ENCODE results near the gene DEK.

DEK gene

GRCh38 chr6:18265787-18266522 lies 1.6 kb upstream of the DEK start:
- no peak for DNase-seq

- no peak for DNase-seq
Observed at GRCh38 chr6:18264923-18265377, 620 bp upstream of the DEK start.

GRCh38 chr6:18263418-18264218 lies 712 bp downstream of the DEK start:
- peak; percentile 19 for DNase-seq

GRCh38 chr6:18262702-18263417 lies 1.5 kb downstream of the DEK start:
- peak; percentile 54 for DNase-seq

- DNase-seq = no peak
Observed at GRCh38 chr6:18261877-18262276, 2.5 kb downstream of the DEK start.

DNA sequence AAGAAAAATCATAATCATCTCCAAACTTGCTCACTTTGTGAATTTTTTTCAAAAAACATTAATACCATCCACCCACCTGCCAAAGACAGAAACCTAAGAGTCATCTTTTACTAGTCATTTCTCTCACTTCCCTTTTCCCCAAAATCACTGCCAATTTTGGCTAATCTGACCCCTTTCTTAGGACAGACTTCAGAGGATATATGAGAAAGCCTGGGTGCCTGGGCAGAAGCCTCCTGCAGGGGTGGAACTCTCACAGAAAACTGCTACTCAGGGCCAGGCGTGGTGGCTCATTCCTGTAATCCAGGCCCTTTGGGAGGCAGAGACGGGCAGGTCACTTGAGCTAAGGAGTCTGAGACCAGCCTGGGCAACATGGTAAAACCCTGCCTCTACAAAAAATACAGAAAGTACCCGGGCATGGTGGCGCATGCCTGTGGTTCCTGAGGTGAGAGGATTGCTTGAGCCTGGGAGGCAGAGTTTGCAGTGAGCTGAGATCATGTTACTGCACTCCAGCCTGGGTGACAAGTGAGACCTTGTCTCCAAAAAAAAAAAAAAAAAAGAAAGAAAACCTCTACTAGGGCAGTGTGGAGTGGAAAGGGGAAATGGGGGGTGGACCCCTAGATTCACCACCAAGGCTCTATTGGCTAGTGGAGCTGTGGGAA lies 3.8 kb downstream of the DEK start:
- DNase-seq = peak; percentile 25

DNA sequence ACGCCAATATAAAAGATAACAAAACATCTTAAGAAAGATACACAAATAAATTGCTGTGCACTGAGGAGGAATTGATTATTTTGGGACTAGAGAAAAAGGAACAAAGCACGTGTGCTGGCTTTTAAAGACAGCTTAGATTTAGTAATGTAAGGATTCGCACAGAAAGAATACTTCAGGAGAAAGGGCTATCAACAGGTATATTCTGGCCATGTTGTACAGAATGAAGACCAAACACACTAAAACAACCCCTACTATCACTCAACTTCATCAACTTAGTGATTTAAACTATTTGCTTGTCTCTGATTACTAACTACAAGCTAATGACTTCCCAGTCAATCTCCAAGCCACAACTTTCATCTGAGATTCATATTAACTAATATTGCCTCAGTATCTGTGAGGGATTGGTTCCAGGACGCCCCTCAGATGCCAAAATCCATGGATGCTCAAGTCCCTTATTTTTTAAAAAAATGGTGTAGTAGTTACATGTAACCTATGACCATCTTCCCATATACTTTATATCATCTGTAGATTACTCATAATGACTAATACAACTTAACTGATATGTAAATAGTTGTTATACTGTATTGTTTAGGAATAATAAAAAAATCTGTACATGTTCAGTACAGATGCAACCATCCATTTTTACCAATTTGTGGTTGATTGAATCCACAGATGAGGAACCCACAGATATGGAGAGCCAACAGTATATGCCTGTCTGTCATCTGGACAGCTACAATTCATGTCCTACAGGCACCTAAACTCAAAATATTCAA lies 4.5 kb downstream of the DEK start:
- DNase-seq = no peak

- no peak for DNase-seq
Observed at GRCh38 chr6:18254793-18255192, 9.5 kb downstream of the DEK start.

DNA sequence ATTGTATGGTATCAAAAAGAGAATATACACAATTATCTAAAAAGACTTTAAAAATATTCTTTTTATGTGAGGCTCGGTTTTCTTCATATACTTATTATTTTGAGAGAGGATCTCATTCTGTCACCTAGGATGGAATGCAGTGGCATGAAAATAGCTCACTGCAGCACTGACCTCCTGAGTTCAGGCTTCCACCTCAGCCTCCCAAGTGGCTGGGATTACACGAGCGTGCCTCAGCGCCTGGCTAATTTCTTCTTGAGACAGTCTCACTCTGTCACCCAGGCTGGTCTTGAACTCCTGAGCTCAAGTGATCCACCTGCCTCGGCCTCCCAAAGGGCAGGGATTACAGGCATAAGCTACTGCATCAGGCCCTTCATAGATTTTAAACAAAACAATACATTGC lies 10.7 kb downstream of the DEK start:
- no peak for DNase-seq

- no peak for DNase-seq
Observed at GRCh38 chr6:18249271-18249670, 15.1 kb downstream of the DEK start.

DNA sequence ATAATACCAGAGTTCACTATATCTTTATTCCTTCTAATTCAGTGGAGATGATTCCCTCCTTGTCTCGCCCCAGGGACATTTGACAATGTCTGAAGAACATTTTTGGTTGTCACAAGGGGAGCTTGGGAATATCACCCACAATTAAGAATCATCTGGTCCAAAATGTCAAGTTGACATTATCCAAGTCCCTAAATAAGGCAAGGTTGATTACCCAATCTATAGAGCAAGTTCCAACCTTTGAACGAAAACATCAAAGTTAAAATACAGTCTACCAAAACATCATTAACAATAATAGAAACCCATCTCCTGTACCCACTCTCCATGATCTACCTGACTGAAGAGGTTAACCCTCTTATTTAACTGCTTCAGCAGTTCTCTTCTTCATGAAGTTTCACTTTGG lies 15.6 kb downstream of the DEK start:
- DNase-seq = no peak

DNA sequence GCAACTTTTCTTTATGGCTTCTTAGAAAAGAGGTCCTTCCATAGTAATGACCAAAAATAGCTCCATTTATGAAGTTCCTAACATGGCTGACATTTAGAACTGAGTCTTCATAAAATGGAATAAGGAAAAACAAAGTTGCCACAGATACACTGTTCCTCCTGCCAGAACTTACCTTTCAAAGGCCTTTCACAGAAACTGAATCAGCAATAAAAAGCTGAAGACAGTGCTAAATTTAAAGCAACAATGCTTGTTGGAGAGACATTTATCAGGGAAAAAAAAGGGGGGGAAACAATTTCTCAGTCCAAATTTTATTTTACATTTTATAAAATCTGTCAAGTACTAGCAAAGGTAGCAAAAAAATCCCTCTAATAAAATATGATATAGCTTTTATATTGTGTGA lies 17.3 kb downstream of the DEK start:
- no peak for DNase-seq

DNA sequence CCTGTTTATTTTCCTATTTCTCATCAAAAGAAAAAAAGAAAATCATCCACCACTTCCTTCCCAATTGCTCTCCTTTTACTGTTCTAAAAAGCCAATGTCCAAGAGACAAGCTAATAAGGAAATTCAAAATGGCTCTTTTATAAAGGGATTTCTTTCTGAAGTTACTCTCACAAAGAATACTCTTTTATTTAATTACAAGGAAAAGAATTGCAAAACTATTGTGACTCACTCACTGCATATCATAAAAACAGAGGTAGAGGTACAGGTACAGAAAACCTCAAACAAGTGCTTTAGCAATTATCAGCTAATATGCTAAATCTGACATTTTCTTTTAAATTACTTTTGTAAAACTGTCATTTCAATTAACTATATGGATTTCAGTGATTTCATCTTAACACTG lies 18.1 kb downstream of the DEK start:
- no peak for DNase-seq

GRCh38 chr6:18245642-18246041 lies 18.7 kb downstream of the DEK start:
- DNase-seq = peak; percentile 53

DNA sequence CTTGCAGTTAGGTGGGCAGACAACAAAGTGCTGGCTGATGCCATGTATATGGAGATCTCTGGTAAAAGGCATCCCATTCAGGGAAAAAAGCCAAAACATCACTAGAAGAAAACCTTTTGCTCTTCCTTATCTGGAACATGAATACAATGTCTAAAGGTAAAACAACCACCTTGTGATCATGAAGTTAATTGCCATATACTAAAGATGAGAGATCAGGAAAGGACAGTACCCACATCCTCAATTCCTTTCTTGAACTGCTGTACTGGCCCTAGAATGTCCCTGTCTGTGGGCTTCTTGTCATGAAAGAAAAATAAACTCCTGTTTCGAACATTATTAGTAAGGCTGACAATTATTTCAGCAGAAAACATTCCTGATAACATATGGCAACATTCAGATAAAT lies 19.3 kb downstream of the DEK start:
- DNase-seq = no peak

- DNase-seq = no peak
Observed at GRCh38 chr6:18244251-18244650, 20.1 kb downstream of the DEK start.

GRCh38 chr6:18243302-18243893 lies 20.9 kb downstream of the DEK start:
- no peak for DNase-seq

DNA sequence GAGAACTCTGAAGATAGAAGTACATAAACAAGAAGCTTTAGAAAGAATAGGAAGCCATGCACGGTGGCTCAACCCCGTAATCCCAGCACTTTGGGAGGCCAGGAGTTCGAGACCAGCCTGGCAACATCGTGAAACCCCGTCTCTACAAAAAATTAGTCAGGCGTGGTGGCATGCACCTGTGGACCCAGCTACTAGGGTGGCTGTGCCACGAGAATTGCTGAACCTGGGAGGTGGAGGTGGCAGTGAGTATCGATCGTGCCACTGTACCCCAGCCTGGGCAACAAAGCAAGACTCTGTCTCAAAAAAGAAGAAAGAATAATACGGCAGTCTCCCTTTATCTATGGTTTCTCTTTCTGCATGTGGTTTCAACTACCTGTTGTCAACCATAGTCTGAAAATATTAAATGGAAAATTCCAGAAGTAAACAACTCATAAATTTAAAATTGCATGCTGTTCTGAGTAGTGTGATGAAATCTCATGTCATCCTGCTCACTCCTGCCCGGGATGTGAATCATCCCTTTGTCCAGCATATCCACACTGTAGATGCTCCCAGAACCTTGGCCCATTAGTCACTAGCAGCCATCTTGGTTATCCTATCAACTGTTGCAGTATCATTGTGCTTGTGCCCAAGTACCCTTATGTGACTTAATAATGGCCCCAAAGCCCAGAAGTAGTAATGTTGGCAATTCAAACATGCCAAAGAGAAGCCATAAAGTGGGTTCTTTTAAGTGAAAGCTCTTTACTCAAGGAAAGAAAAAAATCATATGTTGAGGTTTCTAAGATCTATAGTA lies 22.1 kb downstream of the DEK start:
- no peak for DNase-seq

DNA sequence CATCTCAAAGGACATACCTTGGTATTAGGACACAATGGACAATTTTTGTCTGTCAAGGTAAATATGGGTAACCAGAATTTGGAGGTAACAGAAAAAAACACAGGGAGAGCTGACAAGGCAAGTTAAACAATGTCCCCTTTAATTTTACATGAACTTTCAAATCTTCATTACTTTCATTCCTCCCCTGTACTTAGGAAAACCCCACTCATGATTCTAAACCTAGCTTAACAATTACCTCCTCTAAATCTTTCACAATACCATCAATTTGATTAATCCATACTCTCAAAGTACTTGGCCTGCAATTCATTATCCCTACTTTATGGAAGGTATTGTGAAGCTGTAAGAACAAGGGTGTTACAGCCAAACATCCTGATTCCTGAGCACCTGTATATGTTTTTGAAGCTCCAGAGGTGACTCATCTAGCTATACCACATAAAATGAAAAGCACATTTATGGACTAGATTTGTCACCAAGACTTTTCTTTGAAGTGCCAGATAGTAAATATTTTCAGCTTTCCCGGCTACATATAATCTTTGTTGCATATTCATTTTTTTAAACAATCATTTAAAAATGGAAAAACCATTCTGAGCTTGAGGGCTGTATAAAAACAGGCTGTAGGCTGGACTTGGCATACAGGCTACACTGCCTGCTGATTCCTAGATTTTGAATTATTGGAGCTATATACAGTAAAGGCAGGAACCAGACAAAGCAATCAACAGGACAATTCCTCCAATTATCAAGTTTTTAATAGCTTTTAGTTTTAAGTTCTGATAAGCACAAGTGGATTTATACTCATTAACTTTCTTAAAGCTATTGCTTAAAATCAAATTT lies 22.9 kb downstream of the DEK start:
- peak; percentile 44 for DNase-seq

DNA sequence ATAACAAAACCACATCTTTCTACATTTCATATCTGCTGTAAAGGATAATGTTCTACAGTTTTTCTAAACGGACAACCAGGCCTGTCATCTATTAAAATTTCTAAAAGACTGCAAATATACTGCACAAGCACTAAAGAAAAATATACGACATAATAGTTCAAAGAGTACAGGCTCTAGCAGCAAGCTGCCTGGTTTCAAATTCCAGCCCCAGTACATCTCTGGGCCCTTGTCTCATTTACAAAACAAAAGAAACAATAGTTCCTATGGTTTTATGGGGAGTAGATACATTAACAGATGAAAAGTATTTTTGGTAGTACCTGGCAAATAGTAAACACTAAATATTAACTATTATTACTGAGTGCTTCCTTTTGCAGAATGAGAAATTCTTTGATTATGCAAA lies 24.1 kb downstream of the DEK start:
- DNase-seq = no peak
